SW 1271 (cell line): ENCODE measurements around the gene ZEB1.
"Not testable (repeated sequence)": the region's sequence is repeated elsewhere in the genome, so short reads cannot be mapped to it uniquely, and the experiment has no call there.

Experiments used
- DNase-seq, 2 experiments: peaks; one replicate each; lab custom pipeline; 2025; lab: John Stamatoyannopoulos, UW

The ZEB1 gene

DNA sequence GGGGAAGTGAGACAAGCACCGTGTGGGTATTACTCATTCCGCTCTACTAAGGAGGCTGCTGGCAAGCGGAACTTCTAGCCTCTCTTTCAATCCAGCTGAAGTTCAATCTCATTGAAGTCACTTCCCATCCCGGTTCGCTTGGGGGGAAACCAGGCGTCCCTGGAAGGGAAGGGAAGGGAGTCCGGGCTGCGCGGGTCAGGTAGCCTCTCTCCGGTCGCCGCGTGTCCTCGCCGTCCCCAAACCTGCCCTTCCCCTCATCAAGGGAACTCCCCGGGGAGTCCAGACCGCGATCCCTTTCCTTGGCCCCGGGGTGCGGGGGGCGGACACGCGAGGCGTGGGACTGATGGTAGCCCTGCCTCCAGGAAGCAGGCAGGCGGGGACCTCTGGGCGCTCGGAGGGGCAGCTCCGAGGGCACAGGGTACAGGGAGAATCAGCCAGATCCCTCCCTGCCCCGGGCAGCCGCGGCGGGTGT is 598 bp upstream of the ZEB1 start:
- peak; percentile 25 to 81 for DNase-seq

DNA sequence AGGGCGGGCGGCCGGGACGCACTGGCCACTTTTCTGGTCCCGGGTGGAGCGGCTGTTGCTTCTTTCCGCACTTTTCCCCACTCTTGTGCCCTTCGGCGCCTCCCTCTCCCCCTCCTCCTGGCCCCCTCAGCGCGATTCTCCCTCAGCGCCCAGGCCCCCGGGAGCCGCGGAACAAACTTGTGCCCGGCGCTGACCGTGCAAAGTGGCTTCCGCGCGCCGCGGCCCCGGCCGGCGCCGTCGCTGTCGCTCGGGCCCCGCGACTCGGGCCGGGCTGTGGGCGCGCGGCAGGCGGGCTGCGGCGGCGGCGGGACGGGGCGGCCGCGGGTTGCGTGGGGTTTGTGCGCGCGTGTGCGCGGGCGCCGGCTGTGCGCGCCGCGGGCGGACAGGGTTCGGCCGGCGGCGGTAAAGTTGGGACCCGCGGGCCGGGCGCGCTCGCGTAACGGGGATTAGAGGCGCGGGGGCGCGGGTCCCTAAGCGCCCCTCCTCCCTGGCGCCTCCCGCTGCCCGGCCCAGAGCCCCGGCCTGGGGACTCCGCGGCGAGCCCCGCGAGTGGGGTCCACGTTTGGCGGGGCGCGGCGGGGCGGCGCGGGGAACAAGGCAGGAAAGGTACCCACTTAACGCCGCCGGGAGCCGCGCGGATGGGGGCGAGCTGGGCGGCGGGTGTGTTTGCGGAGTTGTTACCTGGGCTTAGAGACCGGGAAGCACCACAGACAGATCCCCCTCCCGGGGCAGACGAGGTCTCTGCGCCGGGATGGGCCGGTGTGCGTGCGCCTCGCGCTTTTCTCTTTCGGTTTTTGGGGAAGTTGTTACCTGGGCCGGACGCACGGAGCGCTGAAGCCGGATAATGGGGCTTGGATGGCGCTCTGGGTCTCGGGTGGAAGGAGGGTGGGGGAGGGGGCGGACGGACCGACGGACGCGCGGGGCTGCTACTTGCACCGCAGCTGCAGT is 860 bp downstream of the ZEB1 start:
- DNase-seq, result peak in 1 of 2 experiments; percentile 39

DNA sequence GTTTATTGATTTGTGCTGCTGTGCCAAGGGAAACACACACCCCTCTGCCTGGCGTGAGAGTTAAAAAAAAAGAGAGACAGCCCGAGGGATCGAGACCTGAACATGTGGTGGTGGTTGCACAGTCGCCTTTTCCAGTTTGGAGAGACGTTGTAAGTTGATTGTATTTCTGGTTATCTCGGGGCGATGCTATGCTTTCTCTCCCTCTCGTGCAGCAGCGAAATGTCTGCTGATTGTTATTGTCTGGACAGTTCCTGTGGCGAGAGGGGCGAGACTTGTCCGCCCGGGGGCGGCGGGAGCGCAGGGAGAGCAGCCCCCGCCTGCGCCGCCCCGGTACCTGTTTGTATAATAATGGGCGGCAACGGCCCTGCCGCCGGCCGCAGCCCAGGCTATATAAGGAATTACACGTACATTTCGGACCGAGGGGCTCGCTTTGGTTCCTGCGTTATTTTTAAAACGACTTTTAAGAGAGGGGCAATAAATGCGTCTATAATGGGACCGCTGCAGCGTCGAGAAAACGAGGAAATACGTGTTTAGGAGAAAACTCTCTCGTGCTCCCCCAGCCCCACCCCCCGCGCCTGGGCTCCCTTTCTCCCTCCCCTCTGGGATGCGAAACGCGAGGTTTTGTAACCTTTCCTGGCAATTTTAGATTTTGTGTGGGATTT is 1.7 kb downstream of the ZEB1 start:
- peak in 1 of 2 experiments; percentile 46 for DNase-seq

DNA sequence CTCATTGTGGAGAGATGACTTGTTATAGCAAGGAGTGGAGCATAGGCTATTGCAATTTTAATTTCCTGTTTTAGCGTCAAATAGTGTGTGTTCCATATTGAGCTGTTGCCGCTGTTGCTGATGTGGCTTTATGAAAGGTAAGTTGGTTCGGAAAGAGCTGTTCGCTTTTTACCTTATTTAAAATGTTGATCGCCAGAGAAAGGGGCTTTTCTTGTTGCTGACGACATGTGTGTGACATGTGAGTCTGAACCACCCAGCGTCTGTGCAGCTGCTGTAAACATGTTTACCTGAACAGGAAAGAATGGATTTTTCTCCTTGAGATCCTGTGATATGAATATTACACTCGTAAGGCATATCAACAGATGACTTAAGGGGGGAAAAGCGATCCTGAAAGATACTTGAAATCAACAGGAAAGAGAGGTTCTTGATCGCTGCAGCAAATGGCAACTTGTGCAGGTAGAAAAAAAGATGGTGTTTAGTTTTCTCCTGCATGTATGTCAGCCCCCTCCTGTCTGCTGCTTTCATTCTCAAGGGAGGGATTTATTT is 2.5 kb downstream of the ZEB1 start:
- no peak for DNase-seq

DNA sequence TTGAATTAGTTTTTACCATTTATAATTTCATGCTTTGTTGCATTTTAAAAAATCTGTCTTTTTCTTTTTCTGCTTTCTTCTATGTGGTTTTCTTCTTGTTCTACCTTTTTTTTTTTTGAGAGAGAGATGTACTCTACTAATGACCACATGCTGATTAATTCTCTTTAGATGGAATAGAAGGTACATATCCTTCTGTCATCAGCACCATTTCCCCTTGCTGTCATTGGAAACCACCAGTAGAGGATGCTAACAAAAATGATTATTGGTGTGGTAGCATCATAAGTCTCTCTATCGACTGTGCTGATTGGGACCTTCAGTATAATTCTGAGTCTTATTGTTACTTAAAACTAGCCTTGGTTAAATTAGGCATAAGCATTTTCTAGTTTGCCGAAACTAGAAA is 3.6 kb downstream of the ZEB1 start:
- peak in 1 of 2 experiments; percentile 8 for DNase-seq

DNA sequence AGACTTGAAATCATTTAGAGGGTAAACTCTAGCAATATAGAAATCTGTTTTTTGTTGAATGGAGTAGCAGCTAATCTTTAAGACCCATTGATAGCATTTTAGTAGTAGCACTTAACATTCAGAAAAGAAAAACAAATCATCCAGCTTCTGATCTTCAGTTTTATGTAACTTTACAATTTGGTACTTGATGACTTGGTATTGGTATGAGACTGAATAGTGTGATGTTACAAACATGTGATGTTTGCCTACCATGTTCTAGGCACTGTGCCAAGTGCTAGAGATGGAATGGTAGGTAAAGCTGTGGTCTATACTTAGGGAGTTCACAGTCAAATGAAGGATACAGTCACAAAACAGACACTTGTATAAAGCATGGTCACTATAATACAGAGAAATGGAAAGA is 21.3 kb downstream of the ZEB1 start:
- DNase-seq, result no peak

DNA sequence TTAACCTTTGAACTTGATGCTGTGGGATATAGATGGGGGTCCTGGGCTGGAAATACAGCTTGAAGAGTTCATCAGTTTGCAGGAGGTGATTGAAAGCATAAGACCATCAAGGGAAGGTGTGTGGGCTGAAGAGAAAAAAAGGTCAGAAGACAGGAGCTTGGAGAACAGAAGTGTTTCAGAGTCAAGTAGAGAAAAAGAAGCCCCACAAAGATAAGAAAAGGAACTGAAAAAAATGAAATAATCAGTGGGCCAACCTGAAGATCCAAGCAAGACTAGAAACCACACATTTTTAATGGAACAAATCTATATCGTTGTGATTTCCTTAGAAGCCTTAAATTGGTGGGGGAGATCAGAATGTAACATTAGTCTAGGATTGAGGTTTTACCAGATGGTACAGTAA is 22.5 kb downstream of the ZEB1 start:
- DNase-seq, result no peak

DNA sequence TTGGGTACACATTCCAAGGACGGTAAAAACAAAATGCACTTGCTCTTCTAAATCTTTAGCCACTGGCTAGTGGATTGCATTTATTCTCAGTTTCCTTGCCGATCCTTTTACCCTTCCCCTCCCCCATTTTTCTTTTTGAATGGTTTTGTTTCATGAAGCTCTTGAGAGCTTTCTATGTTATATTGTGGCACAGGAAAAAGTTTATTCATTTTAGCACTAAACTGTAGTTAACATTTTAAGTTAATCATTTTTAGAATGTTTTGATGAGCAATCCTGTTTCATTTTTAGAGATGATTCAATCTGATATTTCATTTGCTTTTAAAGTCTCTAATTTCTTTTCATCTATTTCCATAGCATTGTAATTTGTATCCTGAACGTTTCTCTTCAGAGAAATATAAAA is 24.0 kb downstream of the ZEB1 start:
- no peak for DNase-seq

DNA sequence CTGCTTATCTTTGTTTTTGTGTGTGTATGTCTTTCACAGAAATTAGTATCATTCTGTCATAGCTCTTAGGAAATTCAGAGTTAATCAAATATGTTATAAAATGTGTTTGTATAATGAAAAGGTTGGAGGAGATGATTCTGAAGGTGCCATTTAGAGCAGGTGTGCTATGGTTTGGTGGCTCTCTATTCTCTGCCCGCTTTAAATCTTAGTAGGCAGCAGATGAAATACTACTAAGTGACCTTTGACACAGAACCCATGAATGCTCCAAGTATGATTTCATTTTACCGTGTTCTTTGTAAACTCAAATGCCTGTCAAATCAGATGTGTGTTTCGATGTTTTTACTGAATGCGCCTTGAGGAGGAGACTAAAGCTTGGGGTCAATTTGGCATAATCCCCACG is 24.5 kb downstream of the ZEB1 start:
- no peak for DNase-seq

DNA sequence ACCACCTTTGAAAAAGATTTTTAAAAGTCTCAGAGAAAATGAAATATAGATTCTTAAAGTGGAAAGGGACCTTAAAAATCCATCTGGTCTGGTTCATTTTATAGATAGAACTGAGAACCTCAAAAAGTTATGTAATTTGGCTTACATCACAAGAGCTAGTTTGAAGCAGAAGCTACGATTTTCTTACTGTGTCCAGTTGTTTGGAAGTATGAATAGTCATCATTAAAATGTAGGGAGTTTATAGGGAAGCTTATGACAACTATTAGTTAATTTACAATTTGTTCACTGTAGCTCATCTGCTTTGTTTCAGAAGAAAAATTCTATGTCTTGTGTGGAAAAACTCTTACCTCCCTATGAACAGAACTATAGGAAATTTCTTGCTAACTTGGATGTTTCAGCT is 26.9 kb downstream of the ZEB1 start:
- DNase-seq, result no peak

DNA sequence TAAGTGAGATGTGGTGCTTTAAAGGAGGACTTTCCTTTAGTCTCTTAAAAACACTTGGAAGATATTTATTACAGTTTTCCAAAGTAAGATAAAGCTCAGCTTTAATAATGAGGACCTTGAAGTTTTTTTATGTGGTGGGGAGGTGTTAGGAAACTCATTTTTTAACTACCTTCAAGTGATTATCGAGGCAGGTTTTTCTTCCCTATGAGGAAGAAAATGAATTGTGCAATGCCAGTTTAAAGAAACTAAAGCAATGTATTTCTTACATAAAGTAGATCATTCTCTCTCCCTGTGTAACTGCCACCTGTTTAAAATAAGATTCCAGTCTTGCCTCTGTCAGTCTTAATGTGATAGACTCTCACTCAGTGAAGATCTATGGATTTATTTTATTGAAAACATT is 27.9 kb downstream of the ZEB1 start:
- no peak for DNase-seq

DNA sequence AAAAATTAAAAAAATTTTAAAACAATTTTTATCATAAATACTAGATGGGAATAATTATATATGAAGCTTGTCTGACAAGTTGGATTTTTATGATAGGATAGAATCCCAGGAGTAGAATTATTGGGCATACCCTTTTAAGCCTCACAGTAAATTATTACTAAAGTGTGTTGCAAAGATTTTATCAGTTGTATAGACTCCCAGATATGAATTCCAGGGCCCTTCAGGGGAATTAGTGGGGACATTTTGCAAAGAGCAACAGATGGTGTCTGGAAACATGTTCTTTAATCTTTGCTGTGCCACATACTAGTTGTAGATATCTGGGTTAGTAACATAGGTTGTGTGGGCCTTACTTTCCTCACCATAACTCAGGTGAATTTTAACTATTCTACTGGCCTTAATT is 28.7 kb downstream of the ZEB1 start:
- no peak for DNase-seq

DNA sequence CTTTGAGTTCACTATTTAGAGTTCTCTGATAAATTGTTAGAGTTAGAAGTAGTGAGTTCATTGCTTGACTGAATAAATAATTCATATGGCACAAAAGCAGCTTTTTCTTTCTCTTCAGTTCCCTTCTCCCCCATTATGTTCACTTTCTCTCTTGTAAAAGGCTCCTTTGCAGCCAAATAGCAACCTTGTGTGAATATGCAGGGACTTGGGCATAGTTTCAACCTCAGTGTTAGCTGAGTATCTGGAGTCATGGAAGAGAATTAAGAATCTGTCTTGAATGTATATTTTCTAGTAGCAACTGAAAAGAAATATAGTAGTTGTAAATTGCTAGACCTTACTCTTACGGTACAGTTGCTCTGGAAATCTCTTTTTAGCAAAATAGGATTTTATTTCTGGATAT is 31.9 kb downstream of the ZEB1 start:
- no peak for DNase-seq

DNA sequence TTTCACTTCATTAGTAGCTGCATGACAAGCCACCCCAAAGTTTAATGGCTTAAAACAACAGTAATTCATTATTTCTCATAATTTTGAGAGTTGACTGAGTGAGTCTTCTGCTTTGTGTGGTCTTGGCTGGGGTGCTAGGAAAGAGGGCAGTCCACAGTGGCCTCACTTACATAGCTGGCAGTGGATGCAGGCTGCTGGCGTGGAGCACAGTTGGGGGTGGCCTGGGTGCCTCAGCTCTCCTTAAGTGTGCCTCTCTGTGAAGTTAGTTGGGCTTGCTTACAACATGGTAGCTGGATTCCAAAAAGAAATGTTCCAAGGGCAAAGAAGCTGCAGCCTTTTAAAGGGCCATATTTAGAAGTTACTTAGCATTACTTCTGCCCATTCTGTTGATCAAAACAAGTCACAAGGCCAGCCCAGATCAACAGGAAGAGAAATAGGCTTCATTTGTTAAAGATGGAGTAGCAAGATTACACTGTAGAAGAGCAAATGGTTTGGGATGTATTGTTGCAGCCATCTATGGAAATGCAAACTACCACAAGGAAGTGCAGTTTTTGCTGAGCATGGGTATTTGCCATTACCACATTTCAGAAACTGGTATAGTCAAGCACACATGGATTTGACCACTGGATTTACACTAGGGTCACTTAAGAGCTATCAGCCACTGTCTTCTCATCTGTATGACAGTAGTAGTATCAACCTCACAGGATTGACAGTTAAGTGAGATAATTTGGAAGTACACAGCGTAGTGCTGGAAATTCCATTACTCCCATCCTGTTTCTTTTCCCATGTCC is 33.6 kb downstream of the ZEB1 start:
- DNase-seq, result no peak

DNA sequence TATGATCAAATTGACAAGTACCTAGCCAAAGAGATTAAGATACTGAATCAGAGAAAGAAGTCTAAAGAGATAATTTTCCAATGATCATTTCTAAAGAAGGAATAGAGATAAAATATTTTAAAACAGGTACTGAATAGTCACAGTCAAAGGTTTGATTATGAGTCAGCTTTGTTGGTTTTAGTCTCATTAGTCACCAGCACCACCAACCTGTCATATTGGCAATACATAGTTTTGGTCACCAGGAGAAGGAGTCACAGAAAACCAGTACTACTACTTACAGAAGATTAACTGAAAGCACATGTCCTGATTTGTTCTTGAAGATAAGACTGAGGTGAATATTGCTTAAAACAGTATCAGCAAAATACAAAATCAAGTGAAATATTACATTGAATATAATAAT is 34.6 kb downstream of the ZEB1 start:
- peak in 1 of 2 experiments; percentile 80 for DNase-seq

DNA sequence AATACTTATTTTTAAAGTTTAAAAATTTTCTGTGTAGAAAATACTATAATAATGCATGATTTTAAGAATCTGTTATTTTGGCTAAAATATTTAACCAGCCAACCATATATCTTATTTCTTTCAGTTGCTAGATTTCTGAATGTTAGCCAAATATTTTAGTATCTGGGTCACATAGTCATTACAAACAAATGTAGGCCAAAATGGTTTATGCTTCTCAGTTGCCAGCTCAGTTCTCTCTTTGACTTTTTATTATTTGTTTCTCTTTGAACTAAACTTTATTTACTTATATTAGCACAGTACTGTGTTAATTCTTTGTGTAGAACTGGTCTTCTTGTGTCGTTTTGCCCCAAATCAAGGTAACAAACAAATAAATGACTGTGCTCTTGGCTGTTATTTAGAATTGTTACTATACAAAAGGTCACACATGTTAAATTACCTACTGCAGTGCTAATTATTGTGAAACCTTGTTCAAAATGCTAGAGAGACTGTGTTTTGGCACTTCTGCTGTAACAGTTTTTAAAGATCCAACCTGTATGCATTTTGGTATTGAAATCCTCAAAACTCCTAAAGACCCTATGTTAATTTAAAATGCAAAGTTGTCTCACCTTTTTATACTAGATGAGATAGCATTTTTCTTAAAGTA is 39.8 kb downstream of the ZEB1 start:
- no peak for DNase-seq

DNA sequence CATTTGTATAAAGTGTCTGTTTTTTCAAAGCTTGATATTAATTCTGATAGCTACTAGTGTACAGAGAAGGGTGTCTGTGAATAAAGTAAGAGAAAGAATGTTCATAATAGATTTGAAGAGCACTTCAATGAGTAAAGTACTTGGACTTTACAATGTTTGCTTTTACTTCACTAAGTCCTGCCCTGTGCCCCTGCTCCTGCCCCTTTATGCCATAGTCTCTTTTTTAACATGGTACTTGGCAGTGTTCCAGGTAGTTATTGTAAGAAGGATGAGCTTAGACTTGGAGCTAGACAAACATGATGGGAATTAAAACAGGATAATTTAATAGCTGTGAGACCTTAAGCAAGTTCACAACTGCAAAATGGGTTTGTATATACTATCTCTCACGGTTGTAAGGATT is 41.0 kb downstream of the ZEB1 start:
- no peak for DNase-seq

DNA sequence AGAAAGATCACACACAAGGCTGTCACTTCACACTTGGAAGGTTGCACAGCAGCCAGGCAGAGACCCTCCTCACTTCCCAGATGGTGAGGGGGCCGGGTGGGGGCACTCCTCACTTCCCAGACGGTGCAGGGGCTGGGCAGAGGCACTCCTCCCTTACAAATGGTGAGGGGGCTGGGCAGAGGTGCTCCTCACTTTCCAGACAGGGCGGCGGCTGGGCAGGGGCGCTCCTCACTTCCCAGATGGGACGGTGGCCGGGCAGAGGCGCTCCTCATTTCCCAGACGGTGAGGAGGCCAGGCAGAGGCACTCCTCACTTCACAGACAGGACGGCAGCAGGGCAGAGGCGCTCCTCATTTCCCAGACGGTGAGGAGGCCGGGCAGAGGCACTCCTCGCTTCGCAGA is 42.5 kb downstream of the ZEB1 start:
- not testable (repeated sequence) for DNase-seq

DNA sequence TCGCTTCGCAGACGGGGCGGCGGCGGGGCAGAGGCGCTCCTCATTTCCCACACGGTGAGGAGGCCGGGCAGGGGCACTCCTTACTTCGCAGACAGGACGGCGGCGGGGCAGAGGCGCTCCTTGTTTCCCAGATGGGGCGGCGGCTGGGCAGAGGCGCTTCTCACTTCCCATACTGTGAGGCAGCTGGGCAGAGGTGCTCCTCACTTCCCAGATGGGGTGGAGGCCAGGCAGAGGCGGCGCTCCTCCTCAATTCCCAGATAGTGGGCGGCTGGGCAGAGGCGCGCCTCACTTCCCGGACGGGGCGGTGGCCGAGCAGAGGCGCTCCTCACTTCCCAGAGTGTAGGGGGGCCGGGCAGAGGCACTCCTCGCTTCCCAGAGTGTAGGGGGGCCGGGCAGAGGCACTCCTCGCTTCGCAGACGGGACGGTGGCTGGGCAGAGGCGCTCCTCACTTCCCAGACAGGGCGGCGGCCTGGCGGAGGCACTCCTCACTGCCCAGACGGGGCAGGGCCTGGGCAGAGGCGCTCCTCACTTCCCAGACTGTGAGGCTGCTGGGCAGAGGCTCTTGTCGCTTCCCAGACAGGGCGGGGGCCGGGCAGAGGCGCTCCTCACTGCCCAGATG is 43.1 kb downstream of the ZEB1 start:
- DNase-seq, result no peak

DNA sequence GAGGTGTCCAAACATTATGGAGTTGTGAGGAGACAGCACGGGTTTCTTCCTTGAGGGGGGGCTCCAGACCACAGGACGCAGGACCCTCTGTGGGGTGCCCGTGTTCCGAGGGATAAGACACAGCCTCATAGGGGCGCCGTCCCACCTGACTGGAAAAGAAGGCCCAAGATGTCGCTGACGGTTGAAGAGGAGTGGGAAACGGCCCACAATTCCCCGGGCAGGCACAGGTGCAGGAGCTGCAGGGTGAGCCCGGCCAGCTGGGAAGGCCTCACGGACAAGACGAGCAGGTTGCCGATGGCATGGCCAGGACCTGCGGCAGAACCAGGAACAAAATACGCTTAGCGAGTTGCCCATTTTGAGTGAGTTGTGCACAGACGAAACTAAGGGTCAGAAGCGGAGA is 44.7 kb downstream of the ZEB1 start:
- DNase-seq, result not testable (repeated sequence)

DNA sequence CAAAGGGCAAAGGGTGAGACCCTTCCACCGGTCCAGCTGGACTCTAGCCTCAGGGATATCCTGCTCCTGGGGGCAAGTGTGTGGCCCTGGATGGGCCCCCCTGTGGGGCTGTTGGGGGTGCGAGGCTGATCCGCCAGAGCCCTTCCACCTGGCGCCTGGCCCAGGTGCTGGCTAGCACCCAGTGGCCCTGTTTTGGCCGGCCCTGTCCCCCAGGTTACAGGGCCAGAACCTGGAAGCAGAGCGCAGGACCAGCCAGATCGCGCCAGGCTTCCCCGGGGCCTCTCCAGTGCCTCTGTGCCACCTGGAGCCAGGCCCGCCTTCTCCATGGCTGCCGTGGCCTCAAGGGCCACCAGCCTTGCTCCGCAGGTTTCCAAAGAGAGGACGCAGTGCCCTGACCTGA is 45.2 kb downstream of the ZEB1 start:
- DNase-seq, result not testable (repeated sequence)
